ENCODE results near the gene PALM.
"Not testable (repeated sequence)": the region's sequence is repeated elsewhere in the genome, so short reads cannot be mapped to it uniquely, and the experiment has no call there.

The PALM gene

DNA sequence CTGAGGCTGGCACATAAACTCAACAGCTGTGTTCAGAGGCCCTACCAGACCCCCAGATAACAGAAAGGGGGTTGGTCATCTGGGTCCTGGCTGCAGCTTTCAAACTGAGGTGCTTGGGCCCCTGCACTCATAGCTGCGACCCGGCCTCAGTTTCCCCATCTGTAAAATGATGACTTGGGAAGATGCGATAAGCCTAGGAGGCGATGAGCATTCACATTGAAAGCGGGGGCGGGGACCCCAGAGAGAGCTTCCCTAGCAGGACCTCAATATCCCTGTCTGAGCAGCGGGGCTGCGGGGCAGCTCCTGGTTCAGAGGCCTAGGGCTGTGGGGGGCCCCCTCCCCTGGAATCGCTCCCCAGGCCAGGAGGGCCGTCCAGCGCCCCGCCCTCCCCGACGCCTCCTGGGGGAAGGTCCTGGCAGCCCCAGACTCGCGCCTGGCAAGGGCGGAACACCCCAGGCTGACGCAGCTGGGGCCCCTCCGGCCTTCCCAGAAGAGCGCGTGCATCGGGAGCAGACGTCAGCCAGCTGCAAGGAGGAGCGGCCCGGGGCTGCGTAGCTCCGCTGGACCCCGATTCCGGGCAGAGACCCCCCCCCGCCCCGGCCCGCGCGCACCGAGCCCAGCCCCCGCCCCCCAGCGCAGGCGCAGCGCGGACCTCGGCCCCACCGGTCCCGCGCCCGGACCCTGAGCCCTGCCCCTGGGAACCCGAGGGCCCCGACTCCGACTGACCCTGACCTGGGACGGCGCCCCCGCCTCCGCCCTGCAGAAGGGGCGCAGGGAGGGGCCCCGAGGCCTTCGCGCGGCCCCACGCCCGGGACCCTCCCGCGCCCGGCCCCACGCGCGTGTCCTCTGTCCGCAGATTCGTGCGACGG lies 29.1 kb upstream of the PALM start:
- DNase-seq, result no peak

- peak; percentile 86 for DNase-seq
Observed at GRCh38 chr19:680287-681028, 28.3 kb upstream of the PALM start.

DNA sequence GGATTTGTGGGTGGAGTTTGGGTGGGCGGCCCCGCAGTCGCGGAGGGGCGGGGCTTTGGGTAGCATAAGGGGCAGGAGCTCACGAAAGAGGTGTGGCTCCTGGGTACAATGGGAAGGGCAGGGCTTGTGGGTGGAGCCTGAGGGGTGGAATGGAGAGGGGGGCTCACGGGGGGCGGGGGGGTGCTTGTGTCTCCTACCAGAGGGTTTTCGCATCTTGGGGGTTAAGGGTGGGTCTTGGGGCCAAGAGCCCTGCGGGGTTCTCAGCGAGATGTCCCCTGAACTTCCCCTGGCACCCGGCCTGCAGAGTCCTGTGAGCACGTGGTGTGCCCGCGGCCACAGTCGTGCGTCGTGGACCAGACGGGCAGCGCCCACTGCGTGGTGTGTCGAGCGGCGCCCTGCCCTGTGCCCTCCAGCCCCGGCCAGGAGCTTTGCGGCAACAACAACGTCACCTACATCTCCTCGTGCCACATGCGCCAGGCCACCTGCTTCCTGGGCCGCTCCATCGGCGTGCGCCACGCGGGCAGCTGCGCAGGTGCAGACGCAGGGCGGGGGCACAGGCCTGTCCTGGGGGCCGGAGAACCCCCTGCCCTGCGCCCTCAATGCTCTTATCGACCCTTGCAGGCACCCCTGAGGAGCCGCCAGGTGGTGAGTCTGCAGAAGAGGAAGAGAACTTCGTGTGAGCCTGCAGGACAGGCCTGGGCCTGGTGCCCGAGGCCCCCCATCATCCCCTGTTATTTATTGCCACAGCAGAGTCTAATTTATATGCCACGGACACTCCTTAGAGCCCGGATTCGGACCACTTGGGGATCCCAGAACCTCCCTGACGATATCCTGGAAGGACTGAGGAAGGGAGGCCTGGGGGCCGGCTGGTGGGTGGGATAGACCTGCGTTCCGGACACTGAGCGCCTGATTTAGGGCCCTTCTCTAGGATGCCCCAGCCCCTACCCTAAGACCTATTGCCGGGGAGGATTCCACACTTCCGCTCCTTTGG lies 27.4 kb upstream of the PALM start:
- peak; percentile 71 for DNase-seq

DNA sequence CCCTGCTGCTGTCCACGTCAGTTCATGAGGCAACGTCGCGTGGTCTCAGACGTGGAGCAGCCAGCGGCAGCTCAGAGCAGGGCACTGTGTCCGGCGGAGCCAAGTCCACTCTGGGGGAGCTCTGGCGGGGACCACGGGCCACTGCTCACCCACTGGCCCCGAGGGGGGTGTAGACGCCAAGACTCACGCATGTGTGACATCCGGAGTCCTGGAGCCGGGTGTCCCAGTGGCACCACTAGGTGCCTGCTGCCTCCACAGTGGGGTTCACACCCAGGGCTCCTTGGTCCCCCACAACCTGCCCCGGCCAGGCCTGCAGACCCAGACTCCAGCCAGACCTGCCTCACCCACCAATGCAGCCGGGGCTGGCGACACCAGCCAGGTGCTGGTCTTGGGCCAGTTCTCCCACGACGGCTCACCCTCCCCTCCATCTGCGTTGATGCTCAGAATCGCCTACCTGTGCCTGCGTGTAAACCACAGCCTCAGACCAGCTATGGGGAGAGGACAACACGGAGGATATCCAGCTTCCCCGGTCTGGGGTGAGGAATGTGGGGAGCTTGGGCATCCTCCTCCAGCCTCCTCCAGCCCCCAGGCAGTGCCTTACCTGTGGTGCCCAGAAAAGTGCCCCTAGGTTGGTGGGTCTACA lies 25.9 kb upstream of the PALM start:
- DNase-seq, result no peak

DNA sequence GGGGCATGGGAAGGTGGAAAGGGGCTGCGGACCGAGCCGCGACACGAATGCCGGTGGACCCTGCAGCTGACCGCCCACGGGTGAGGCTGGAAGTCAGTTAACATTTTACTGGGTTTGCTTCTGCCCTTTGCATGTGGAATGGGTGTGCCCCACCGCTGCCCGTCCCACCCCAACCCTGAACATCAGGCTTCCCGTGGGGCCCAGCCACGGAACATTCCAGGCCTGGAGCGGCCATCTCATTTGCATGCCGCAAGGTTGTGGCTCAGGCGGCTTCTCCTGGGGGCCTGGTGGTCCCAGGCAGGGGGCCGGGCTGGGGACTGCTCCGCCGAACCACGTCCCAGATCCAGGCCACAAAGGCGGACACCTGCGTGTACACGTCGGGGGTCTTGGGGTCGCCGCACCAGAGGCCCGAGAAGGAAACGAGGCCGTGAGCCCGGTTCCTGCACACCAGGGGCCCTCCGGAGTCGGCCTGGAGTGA lies 23.2 kb upstream of the PALM start:
- DNase-seq, result no peak

GRCh38 chr19:686589-687297 lies 22.0 kb upstream of the PALM start:
- no peak for DNase-seq

DNA sequence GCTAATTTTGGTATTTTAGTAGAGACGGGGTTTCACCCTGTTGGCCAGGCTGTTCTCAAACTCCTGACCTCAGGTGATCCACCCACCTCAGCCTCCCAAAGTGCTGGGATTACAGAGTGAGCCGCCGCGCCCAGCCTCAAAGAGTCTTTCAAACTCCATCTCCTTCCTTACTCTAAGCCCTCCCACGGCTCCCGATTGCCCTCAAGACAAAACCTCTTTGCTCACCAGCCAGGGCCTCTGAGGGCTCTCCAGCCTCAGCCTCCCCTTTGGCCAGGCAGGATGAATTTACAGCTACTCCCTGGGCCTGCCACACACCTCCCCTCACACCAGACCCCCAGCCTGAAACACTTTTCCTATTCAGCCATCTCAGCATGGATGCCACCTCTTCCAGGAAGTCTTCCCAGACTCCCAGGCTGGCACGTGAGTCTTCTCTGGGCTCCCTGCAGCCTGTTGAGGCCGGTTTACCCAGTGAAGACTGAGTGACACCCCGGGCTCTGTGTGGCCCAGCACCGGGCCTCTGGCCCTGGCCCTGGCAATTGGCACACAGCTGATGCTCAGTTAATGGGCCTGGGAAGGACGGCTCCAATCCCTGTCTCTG lies 21.1 kb upstream of the PALM start:
- DNase-seq, result no peak

GRCh38 chr19:688214-688613 lies 20.5 kb upstream of the PALM start:
- no peak for DNase-seq

- no peak for DNase-seq
Observed at GRCh38 chr19:688992-689391, 19.7 kb upstream of the PALM start.

- DNase-seq, result no peak
Observed at GRCh38 chr19:690203-690602, 18.5 kb upstream of the PALM start.

DNA sequence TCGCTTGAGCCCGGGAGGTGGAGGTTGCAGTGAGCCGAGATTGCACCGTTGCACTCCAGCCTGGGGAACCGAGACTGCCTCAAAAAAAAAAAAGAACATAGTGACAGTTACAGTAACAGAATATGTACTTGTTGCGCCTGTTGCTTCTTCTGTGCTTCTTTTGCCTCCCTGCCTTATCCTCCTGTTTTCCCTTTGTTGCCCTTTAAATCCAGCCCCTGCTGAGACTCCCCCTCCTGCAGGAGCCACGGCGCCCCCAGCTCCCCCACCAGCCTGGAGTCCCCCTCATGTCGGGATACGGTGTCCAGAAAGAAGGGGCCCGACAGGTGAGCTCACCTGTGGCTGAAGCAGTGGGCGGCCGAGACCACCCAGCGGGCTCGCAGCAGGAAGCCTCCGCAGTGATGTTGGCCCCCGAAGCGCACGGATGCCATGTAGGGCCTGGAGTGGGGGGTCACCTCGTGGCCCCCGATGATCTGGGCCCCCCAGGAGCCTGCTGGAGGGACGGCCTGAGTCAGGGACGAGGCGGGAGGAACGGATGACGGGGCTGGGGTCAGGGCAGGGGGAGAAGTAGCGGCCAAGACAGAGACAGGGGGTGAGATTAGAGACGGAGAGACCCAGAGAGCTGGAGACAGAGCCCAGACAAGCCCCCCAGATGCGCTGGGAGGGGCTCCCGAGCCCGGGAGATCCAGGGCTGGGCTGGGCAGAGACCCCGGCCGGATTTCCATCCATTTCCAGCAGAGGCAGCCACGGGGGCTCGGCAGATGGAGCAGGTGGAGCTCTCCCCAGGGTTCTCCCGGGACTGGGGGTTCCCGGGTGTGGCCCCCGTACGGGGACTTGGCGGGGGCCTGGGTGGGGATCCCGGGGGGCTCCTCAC lies 14.0 kb upstream of the PALM start:
- no peak for DNase-seq

GRCh38 chr19:695352-695949 lies 13.3 kb upstream of the PALM start, which contains the start of gene PRSS57:
TSS of gene PRSS57 (minus strand) at chr19:695452. CDS start at chr19:695430, 22 bp downstream.
- no peak for DNase-seq

DNA sequence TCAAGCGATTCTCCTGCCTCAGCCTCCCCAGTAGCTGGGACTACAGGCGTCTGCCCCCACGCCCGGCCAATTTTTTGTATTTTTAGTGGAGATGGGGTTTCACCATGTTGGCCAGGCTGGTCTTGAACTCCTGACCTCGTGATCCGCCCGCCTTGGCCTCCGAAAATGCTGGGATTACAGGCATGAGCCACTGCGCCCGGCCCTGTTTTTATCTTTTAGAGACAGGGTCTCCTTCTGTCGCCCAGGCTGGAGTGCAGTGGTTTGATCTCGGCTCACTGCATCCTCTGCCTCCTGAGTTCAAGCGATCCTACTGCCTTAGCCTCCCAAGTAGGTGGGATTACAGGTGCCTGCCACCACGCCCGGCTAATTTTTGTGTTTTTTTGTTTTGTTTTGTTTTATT lies 10.2 kb upstream of the PALM start:
- DNase-seq, result not testable (repeated sequence)

- not testable (repeated sequence) for DNase-seq
Observed at GRCh38 chr19:699885-700284, 8.8 kb upstream of the PALM start.

- not testable (repeated sequence) for DNase-seq
Observed at GRCh38 chr19:702847-703246, 5.9 kb upstream of the PALM start.

- no peak for DNase-seq
Observed at GRCh38 chr19:703329-703650, 5.4 kb upstream of the PALM start.

DNA sequence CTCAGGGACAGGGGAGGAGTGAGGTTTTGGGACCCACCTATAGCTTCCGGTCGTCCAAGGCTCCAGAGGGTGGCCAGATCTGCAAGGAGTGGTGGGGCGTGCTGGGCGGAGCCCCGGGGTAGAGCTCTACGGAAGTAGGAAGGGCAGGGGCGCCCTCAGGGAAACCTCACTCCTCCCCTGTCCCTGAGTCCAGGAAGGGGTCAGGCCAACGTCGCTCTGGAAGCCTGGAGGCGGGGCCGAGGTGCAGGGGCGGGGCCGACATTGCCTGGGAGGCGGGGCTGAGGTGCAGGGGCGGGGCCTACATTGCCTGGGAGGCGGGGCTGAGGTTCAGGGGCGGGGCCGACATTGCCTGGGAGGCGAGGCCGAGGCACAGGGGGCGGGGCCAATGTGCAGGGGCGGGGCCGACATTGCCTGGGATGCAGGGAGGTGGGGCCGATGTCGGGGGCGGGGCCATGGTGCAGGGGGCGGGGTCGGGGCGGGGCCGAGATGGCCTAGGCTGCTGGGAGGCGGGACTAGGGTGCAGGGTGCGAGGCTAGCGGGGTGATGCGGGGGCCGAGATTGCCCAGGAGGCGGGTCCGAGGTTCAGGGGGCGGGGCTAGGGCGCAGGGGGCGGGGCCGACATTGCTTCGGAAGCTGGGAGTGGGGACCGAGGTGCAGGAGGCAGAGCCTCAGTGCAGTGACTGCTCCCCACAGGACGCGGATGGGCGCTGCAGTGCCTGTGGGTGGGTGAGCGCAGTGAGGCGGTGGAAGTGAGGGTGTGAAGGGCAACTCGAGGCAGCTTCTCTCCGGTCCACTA lies 4.9 kb upstream of the PALM start:
- no peak for DNase-seq

- DNase-seq, result no peak
Observed at GRCh38 chr19:704447-704741, 4.3 kb upstream of the PALM start.
